NK-92 treated with Interleukin-12 subunit alpha and Interleukin-12 subunit beta, amount 100 ng/mL, for 24 hours (cell line): ENCODE measurements around the gene BIRC5.
A peak's percentile ranks its signal among the peaks of the same experiment; 100 is the strongest.
"Not testable (repeated sequence)": the region's sequence is repeated elsewhere in the genome, so short reads cannot be mapped to it uniquely, and the experiment has no call there.

Source experiments
- DNase-seq: peaks from one replicate; lab custom pipeline; 2025; lab: John Stamatoyannopoulos, UW

The BIRC5 gene

DNA sequence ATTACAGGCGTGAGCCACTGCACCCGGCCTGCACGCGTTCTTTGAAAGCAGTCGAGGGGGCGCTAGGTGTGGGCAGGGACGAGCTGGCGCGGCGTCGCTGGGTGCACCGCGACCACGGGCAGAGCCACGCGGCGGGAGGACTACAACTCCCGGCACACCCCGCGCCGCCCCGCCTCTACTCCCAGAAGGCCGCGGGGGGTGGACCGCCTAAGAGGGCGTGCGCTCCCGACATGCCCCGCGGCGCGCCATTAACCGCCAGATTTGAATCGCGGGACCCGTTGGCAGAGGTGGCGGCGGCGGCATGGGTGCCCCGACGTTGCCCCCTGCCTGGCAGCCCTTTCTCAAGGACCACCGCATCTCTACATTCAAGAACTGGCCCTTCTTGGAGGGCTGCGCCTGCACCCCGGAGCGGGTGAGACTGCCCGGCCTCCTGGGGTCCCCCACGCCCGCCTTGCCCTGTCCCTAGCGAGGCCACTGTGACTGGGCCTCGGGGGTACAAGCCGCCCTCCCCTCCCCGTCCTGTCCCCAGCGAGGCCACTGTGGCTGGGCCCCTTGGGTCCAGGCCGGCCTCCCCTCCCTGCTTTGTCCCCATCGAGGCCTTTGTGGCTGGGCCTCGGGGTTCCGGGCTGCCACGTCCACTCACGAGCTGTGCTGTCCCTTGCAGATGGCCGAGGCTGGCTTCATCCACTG lies at the start of gene BIRC5:
BIRC5 (plus strand) TSS at position 238 of the 690 bp plus-strand sequence; CDS start at position 302, 64 bp downstream.
- peak; percentile 87 for DNase-seq

GRCh38 chr17:78164748-78165607 lies 49.1 kb upstream of the BIRC5 start:
- DNase-seq = no peak

GRCh38 chr17:78166416-78166815 lies 47.6 kb upstream of the BIRC5 start:
- no peak for DNase-seq

DNA sequence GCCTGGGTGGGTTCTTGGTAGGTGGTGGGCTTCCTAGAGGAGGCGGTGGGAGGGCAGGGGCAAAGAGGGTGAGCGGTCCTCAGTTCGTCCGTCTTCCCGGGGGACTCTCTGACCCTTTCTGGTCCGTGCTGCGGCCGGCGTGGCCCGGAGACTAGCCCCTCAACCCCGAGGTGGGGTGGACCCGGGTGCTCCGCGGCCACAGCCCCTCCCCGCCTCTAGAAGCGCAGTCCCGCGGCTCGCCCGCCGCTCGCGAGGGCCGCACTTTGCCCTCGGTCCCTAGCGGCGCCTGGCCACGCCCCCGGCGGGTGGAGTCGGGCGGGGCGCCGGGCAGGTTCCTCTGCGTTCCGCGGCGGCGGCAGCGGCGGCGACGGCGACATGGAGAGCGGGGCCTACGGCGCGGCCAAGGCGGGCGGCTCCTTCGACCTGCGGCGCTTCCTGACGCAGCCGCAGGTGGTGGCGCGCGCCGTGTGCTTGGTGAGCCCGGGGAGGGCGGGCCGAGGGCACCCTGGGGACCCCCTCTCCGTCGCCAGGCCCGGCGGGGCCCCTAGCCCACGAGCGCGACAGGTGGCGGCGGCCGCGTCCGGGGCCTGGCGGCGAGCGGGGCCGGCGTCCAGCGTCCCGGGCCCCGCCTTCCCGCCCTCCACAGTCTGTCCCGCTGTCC lies 45.7 kb upstream of the BIRC5 start, which contains the start of gene SYNGR2:
SYNGR2 (plus strand) TSS at position 340 of the 661 bp plus-strand sequence; CDS start at position 376, 36 bp downstream.
- DNase-seq = peak; percentile 71

- DNase-seq = no peak
Observed at GRCh38 chr17:78168903-78169793, 44.9 kb upstream of the BIRC5 start.

- no peak for DNase-seq
Observed at GRCh38 chr17:78170692-78171590, 43.1 kb upstream of the BIRC5 start.

GRCh38 chr17:78171591-78172248 lies 42.3 kb upstream of the BIRC5 start:
- DNase-seq = not testable (repeated sequence)

GRCh38 chr17:78172249-78173051 lies 41.6 kb upstream of the BIRC5 start:
- no peak for DNase-seq

GRCh38 chr17:78173097-78173715 lies 40.8 kb upstream of the BIRC5 start:
- DNase-seq = no peak

GRCh38 chr17:78174346-78174869 lies 39.6 kb upstream of the BIRC5 start:
- DNase-seq = no peak

GRCh38 chr17:78174870-78175642 lies 39.0 kb upstream of the BIRC5 start:
- DNase-seq = no peak

DNA sequence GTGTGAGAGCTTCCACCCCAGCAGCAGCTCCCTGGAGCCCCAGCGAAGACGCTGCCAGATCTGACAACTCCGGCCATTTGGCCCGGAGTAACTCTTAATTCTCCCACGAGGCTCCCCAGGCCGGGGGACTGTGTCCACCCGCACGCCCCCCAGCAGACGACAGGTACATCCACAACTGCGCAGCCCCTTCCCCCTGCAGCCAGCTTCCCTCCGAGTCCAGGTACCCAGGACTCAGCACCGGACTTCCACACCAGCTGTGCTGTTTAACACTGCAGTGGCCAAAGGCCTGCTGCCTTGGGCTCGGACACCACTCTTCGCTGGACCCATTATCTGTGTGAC lies 38.4 kb upstream of the BIRC5 start:
- DNase-seq = no peak

- DNase-seq = peak; percentile 15
Observed at GRCh38 chr17:78176548-78177025, 37.5 kb upstream of the BIRC5 start.

DNA sequence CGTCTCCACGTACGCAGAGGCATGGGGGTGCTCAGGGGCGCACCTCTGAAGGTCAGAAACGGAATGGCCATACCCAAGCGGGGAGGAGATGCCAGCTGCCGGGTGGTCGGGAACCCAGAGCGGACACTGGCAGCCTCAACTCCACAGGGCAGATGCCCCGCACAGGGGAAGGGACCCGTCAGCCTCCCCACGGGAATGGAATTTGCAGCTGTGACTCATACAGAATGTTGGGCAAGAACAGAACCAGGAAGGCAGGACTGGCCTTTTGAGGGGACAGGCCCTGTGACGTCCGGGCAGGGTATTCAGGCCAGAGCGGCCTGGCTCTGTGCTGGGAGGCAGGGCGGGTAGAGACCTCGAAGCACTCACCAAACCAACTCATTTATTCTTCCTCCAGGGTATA lies 34.7 kb upstream of the BIRC5 start:
- DNase-seq = no peak

DNA sequence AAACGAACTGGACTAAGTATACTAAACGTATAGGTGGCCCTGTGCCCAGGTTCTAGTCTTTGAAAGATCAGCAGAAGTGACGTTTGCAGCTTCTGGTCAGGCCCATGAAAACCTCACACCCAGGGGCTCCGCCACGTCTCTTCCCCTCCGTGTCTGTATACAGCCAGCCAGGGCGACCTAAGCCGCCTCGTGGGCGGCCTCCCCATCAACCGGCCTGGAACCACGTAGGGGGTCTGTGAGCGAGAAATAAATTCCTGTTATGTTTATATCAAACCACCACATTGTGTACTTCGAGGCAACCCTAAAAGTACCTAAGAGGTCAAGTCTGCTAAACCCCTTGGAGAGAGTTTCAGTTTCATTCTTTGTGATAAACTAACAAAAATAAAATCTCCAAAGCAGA lies 34.0 kb upstream of the BIRC5 start:
- no peak for DNase-seq

- no peak for DNase-seq
Observed at GRCh38 chr17:78180508-78180907, 33.5 kb upstream of the BIRC5 start.

- DNase-seq = no peak
Observed at GRCh38 chr17:78182504-78182903, 31.5 kb upstream of the BIRC5 start.

DNA sequence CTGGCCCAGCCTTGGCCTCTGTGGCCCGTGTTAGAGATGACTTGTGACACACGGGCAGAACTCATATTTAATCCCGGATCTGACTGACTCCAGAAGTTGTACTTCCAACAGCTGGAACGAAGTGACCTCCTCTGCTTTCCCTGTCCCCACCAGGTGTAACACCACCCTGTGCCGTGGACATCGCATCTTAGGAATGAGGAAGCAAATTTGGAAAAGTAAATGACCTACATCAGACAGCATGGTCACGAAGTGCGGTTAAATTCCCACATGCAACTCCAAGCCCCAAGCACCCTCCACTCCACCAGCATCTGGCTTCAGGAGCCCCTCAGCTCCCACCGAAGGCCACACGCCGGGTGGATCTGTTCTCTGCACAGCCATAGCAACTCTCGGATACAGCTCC lies 30.1 kb upstream of the BIRC5 start:
- no peak for DNase-seq
